CD4-positive, alpha-beta T cell (primary cell): ENCODE results near the gene GATAD2B. TPM values are rescaled to one million over a fixed set of nuclear protein-coding genes. Genes with fewer than 3 reads are reported as not detected.
A peak's percentile ranks its signal among the peaks of the same experiment; 100 is the strongest.

Experiments used
- ATAC-seq: fragments of 200-7000 bp; cut with Tn5 transposase; one replicate; pipeline ENCODE4 v1.10.0; 2022; ENCODE audit warnings: mild to moderate bottlenecking; ENCODE audit not compliant: poor library complexity
- CTCF ChIA-PET: fragments of 350-600 bp; sonication (Branson Sonifier 250); formaldehyde crosslinking; loops from one replicate; lab custom pipeline; 2021; ENCODE audit warnings: antibody characterized with exemption, inconsistent platforms; lab: Charles Lee
- POLR2A ChIA-PET: fragments of 350-600 bp; sonication (Branson Sonifier 250); formaldehyde crosslinking; loops from one replicate; lab custom pipeline; 2021; ENCODE audit warnings: antibody characterized with exemption, inconsistent platforms; lab: Charles Lee
- DNase-seq, 14 experiments: peaks; one replicate each; pipeline ENCODE4 v3.0.0-alpha.2; 2013 to 2020; ENCODE audit warnings: mixed read lengths in 2 of 14
- H3K27ac ChIP-seq, 2 donors: one replicate each; pipeline versions ENCODE4 v1.5.1 to v1.7.0; 2013; ENCODE audit warnings: low read length in 2 of 2, low read depth in 1 of 2, mild to moderate bottlenecking in 1 of 2
- H3K27me3 ChIP-seq, 2 experiments: 1 replicate in 1 of 2; 2 replicates in 1 of 2; pipeline versions ENCODE4 v1.6.1 to v1.7.0; 2013; ENCODE audit warnings: low read length in 2 of 2, control low read depth in 1 of 2, mild to moderate bottlenecking in 1 of 2, moderate library complexity in 1 of 2; ENCODE audit not compliant: insufficient read depth in 2 of 2, control insufficient read depth in 1 of 2
- H3K36me3 ChIP-seq: one replicate; pipeline ENCODE4 v1.6.1; 2013; ENCODE audit warnings: low read length, control low read depth; ENCODE audit not compliant: insufficient read depth
- H3K4me1 ChIP-seq: one replicate; pipeline ENCODE4 v1.6.1; 2013; ENCODE audit warnings: low read length, control low read depth; ENCODE audit not compliant: insufficient read depth
- H3K4me3 ChIP-seq: one replicate; pipeline ENCODE4 v1.5.1; 2013; ENCODE audit warnings: mild to moderate bottlenecking, low read length, moderate library complexity
- H3K9me3 ChIP-seq, 2 experiments: 1 replicate in 1 of 2; 2 replicates in 1 of 2; pipeline versions ENCODE4 v1.6.1 to v1.7.0; 2013; ENCODE audit warnings: low read length in 2 of 2, mild to moderate bottlenecking in 2 of 2, control low read depth in 1 of 2, moderate library complexity in 1 of 2; ENCODE audit not compliant: control insufficient read depth in 1 of 2, insufficient read depth in 1 of 2
- H3K27ac Mint-ChIP-seq: one replicate; pipeline ENCODE4 v1.8.0; 2020; ENCODE audit warnings: mixed read lengths
- H3K27me3 Mint-ChIP-seq: one replicate; pipeline ENCODE4 v1.8.0; 2021; ENCODE audit warnings: mixed read lengths
- H3K36me3 Mint-ChIP-seq: one replicate; pipeline ENCODE4 v1.8.0; 2021; ENCODE audit warnings: low read depth, mixed read lengths
- H3K4me1 Mint-ChIP-seq: one replicate; pipeline ENCODE4 v1.8.0; 2021; ENCODE audit warnings: low read depth, mixed read lengths
- H3K4me3 Mint-ChIP-seq: one replicate; pipeline ENCODE4 v1.8.0; 2020; ENCODE audit warnings: mild to moderate bottlenecking, mixed read lengths
- H3K9me3 Mint-ChIP-seq: one replicate; pipeline ENCODE4 v1.8.0; 2020; ENCODE audit warnings: mixed read lengths
- intact Hi-C, 2 experiments: fragments of 100-400 bp; cut with DNase I in 1 of 2; cut with micrococcal nuclease in 1 of 2; formaldehyde crosslinking; loops; one replicate each; pipeline versions ENCODE4 v1.15.1 to v1.9.0; 2023 to 2025; cut with DNase I, micrococcal nuclease
- total RNA-seq, 174 experiments: library from RNA in 2 of 174; stranded (reverse) in 2 of 174; gene quantifications; one replicate each; pipeline ENCODE4 v1.2.3 and lab custom pipeline; 2021 to 2026
- TF ChIP-seq, protein P1 (sequence below): fragments of 200-600 bp; IDR thresholded peaks from one replicate; pipeline ENCODE4 v1.8.0; 2022; ENCODE audit warnings: antibody characterized with exemption, mild to moderate bottlenecking

Gene GATAD2B
- total RNA-seq, 2 experiments from 2014 or later, result 51.6 to 52.3 TPM

DNA sequence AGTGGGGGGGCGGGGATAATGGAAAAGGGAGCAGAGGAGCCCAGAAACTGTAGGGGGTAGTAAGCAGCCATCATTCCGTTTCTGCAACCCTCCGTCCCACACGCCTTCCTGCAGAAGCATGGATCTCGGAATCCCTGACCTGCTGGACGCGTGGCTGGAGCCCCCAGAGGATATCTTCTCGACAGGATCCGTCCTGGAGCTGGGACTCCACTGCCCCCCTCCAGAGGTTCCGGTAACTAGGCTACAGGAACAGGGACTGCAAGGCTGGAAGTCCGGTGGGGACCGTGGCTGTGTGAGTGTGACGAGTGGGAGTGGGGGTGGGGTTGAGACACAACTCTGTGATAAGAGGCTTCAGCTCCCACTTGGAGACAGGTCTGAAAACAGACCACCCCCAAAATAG lies 45.6 kb upstream of the GATAD2B start:
- intact Hi-C loops, result no loop called here
- H3K27ac ChIP-seq, result no peak overlapping the region
- Mint-ChIP-seq H3K27me3 (no peaks in the 10 kb centered on the region), H3K27ac (peak overlapping the region; percentile 8), H3K9me3 (no peaks in the 10 kb centered on the region), H3K4me3 (peak overlapping the region; percentile 96), H3K36me3 (peaks cover 20% of the 10 kb centered on the region), H3K4me1 (peaks cover 52% of the 10 kb centered on the region)
- H3K9me3 ChIP-seq, result no peaks in the 10 kb centered on the region
- no peak for ATAC-seq
- H3K36me3 ChIP-seq, result peaks cover 9% of the 10 kb centered on the region
- POLR2A ChIA-PET, result interaction anchor here (0.9 to 4.7 kb wide), 10 partner anchors 9 to 191 kb away, joined by 3 to 149 read pairs (median 26); partner anchors contain the start of genes CRTC2, DENND4B, GATAD2B and JTB
- H3K4me1 ChIP-seq, result peaks cover 50% of the 10 kb centered on the region
- DNase-seq, result peak in 1 of 14 experiments; percentile 35
- CTCF ChIA-PET, result interaction anchor here (1.5 to 3.5 kb wide), 6 partner anchors 9 to 171 kb away, joined by 4 to 30 read pairs (median 11); partner anchors contain the start of genes CRTC2, DENND4B, JTB and RAB13
- no peaks in the 10 kb centered on the region for H3K27me3 ChIP-seq
- TF ChIP-seq, protein P1, sequence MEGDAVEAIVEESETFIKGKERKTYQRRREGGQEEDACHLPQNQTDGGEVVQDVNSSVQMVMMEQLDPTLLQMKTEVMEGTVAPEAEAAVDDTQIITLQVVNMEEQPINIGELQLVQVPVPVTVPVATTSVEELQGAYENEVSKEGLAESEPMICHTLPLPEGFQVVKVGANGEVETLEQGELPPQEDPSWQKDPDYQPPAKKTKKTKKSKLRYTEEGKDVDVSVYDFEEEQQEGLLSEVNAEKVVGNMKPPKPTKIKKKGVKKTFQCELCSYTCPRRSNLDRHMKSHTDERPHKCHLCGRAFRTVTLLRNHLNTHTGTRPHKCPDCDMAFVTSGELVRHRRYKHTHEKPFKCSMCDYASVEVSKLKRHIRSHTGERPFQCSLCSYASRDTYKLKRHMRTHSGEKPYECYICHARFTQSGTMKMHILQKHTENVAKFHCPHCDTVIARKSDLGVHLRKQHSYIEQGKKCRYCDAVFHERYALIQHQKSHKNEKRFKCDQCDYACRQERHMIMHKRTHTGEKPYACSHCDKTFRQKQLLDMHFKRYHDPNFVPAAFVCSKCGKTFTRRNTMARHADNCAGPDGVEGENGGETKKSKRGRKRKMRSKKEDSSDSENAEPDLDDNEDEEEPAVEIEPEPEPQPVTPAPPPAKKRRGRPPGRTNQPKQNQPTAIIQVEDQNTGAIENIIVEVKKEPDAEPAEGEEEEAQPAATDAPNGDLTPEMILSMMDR, result no peak
- no peak overlapping the region for H3K4me3 ChIP-seq

GRCh38 chr1:153968000-153968363 lies 45.2 kb upstream of the GATAD2B start:
- no peak for ATAC-seq
- intact Hi-C loops, result loop anchor here (1.0 kb wide), 2 partner anchors 9 to 10 kb away; partner anchors contain the start of genes CRTC2 (in 1 of the 2) and JTB (in 1 of the 2)

DNA sequence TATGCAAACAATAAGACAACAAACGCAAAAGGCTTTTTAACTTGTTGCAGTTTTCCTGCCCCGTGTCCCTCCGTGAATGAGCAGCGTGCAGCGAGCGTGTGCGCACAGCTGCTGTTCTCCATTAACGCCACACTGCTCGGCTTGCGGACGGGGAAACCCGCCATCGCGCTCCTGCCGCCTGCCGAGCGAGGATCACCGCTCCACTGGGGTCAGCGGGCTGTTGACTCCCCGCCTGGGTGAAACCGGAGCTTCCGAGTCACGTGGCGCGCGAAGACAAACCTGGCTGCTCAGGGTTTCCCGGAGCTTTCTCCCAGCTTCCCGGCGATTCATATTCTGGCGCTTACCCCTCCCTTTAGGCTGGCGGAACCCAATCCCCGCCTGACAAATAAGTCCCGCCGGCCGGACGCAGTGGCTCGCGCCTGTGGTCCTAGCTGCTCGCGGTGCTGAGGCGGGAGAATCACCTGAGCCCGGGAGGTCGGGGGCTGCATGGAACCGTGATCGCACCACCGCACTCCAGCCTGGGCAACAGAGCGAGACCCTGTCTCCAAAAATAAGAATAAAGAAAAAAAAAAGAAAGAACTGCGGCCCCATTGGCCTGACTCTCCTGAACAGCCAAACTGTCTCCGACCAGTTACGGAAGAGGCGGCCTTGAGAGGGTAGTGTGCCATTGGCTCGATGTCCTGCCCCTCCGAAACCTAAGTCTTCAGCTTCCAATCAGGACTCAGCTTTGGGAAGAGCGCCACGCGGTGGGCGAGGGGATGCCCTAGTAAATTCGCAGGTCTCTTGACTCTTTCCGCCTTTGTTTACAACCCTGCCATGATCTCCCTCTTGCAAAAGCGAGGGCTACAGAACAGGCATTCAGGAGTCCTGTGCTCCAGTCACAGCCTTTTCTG lies 44.6 kb upstream of the GATAD2B start, which contains the start of gene CREB3L4:
CREB3L4 (plus strand) TSS at position 796 of the 893 bp plus-strand sequence. CDS start 624 bp downstream, outside the sequence.
- Mint-ChIP-seq H3K27me3 (no peaks in the 10 kb centered on the region), H3K36me3 (peaks cover 18% of the 10 kb centered on the region), H3K4me3 (peak within 1 kb of the TSS; percentile 96), H3K4me1 (peaks cover 58% of the 10 kb centered on the region), H3K27ac (peak within 1 kb of the TSS; percentile 94), H3K9me3 (no peaks in the 10 kb centered on the region)
- TF ChIP-seq, protein P1, result peak; percentile 32
- H3K4me1 ChIP-seq, result peaks cover 59% of the 10 kb centered on the region
- peak within 1 kb of the TSS; percentile 75 for H3K4me3 ChIP-seq
- H3K27me3 ChIP-seq, result no peaks in the 10 kb centered on the region
- no peaks in the 10 kb centered on the region for H3K9me3 ChIP-seq
- ATAC-seq, result peak; percentile 87
- ChIA-PET POLR2A (interaction anchor here (0.6 to 4.7 kb wide), 26 partner anchors 8 to 1405 kb away, joined by 3 to 149 read pairs (median 4); partner anchors contain the start of genes CRTC2, DENND4B, GATAD2B and HAX1), CTCF (interaction anchor here (0.6 to 3.5 kb wide), 12 partner anchors 7 to 658 kb away, joined by 3 to 30 read pairs (median 4); partner anchors contain the start of genes CRTC2, DENND4B, JTB and RAB13)
- intact Hi-C loops, result loop anchor here (1.0 kb wide), 2 partner anchors 9 to 10 kb away; partner anchors contain the start of genes CRTC2 (in 1 of the 2) and JTB (in 1 of the 2)
- DNase-seq, result peak; percentile 64 to 95 (median 80)
- H3K27ac ChIP-seq, result peak within 1 kb of the TSS; percentile 82 to 83
- no peaks in the 10 kb centered on the region for H3K36me3 ChIP-seq

More at GRCh38 chr1:153968000-153968363, 45.2 kb upstream of the GATAD2B start:
- ChIA-PET CTCF (interaction anchor here (0.9 to 3.5 kb wide), 8 partner anchors 9 to 184 kb away, joined by 3 to 30 read pairs (median 10); partner anchors contain the start of genes CRTC2, DENND4B, JTB and RAB13), POLR2A (interaction anchor here (0.7 to 4.7 kb wide), 22 partner anchors 10 to 1404 kb away, joined by 3 to 149 read pairs (median 4); partner anchors contain the start of genes CRTC2, DENND4B, GATAD2B and INTS3)
- Mint-ChIP-seq H3K27me3 (no peaks in the 10 kb centered on the region), H3K4me3 (peak overlapping the region; percentile 96), H3K9me3 (no peaks in the 10 kb centered on the region), H3K36me3 (peaks cover 18% of the 10 kb centered on the region), H3K27ac (peak overlapping the region; percentile 94), H3K4me1 (peaks cover 55% of the 10 kb centered on the region)
- H3K4me3 ChIP-seq, result peak overlapping the region; percentile 75
- no peak for DNase-seq
- H3K36me3 ChIP-seq, result peaks cover 5% of the 10 kb centered on the region
- H3K27ac ChIP-seq, result peak overlapping the region; percentile 58 to 82
- H3K27me3 ChIP-seq, result no peaks in the 10 kb centered on the region
- TF ChIP-seq, protein P1, result peak; percentile 5
- peaks cover 53% of the 10 kb centered on the region for H3K4me1 ChIP-seq
- H3K9me3 ChIP-seq, result no peaks in the 10 kb centered on the region
